GM23338 (cell line): Measurements from ENCODE around the gene RYR2. TPM values are rescaled to one million over a fixed set of nuclear protein-coding genes. Genes with fewer than 3 reads are reported as not detected.

Experiments
- ATAC-seq: fragments of 200-7000 bp; cut with Tn5 transposase; 3 replicates; pipeline ENCODE4 v1.9.1; 2020
- DNase-seq: peaks from one replicate; pipeline ENCODE4 v3.0.0-alpha.2; 2015; ENCODE audit warnings: low spot score
- H2AFZ ChIP-seq: fragments of 200-600 bp; sonication (generic); 2 replicates; pipeline ENCODE4 v1.8.0; 2016; ENCODE audit warnings: antibody characterized with exemption, mild to moderate bottlenecking, moderate library complexity
- H3F3A ChIP-seq: fragments of 200-600 bp; sonication (generic); replicated peaks from 2 replicates; pipeline ENCODE4 v1.8.0; 2017; ENCODE audit warnings: antibody characterized with exemption, mixed run types, low read depth
- H3K27ac ChIP-seq: fragments of 200-600 bp; sonication (generic); 2 replicates; pipeline ENCODE4 v1.6.1; 2016; ENCODE audit warnings: low read depth
- H3K27me3 ChIP-seq: fragments of 200-600 bp; sonication (generic); 2 replicates; pipeline ENCODE4 v1.8.0; 2016; ENCODE audit warnings: mild to moderate bottlenecking, mixed run types, moderate library complexity; ENCODE audit not compliant: insufficient read depth
- H3K36me3 ChIP-seq: fragments of 200-600 bp; sonication (generic); 2 replicates; pipeline ENCODE4 v1.8.0; 2016; ENCODE audit warnings: mild to moderate bottlenecking; ENCODE audit not compliant: insufficient read depth
- H3K4me1 ChIP-seq: fragments of 200-600 bp; sonication (generic); 2 replicates; pipeline ENCODE4 v1.8.0; 2016; ENCODE audit warnings: mild to moderate bottlenecking, moderate library complexity; ENCODE audit not compliant: insufficient read depth
- H3K4me2 ChIP-seq: fragments of 200-600 bp; sonication (generic); 2 replicates; pipeline ENCODE4 v1.7.1; 2017; ENCODE audit warnings: mixed run types
- H3K4me3 ChIP-seq: fragments of 200-600 bp; sonication (generic); 2 replicates; pipeline ENCODE4 v1.6.1; 2016; ENCODE audit warnings: mixed run types
- H3K79me2 ChIP-seq: fragments of 200-600 bp; sonication (generic); replicated peaks from 2 replicates; pipeline ENCODE4 v1.8.0; 2017; ENCODE audit warnings: mild to moderate bottlenecking; ENCODE audit not compliant: insufficient read depth
- H3K9me2 ChIP-seq: fragments of 200-600 bp; sonication (generic); 2 replicates; pipeline ENCODE4 v1.8.0; 2017; ENCODE audit not compliant: insufficient read depth
- H4K20me1 ChIP-seq: fragments of 200-600 bp; sonication (generic); replicated peaks from 2 replicates; pipeline ENCODE4 v1.8.0; 2017; ENCODE audit warnings: mild to moderate bottlenecking; ENCODE audit not compliant: insufficient read depth
- H3K27ac Mint-ChIP-seq: 2 replicates; pipeline ENCODE4 v1.8.0; 2020; ENCODE audit warnings: inconsistent platforms, mild to moderate bottlenecking, moderate library complexity, mixed read lengths
- H3K27me3 Mint-ChIP-seq: 3 replicates; pipeline ENCODE4 v1.8.0; 2022; ENCODE audit warnings: low read depth, mild to moderate bottlenecking, moderate library complexity, mixed read lengths, inconsistent platforms; ENCODE audit not compliant: insufficient read depth, poor library complexity
- H3K36me3 Mint-ChIP-seq: 3 replicates; pipeline ENCODE4 v1.8.0; 2021; ENCODE audit warnings: low read depth, mild to moderate bottlenecking, inconsistent platforms, moderate library complexity, mixed read lengths
- H3K4me1 Mint-ChIP-seq: 3 replicates; pipeline ENCODE4 v1.8.0; 2020; ENCODE audit warnings: mild to moderate bottlenecking, inconsistent platforms, mixed read lengths
- H3K4me3 Mint-ChIP-seq: 3 replicates; pipeline ENCODE4 v1.8.0; 2021; ENCODE audit warnings: moderate library complexity, mild to moderate bottlenecking, inconsistent platforms, mixed read lengths
- H3K9me3 Mint-ChIP-seq: 3 replicates; pipeline ENCODE4 v1.8.0; 2020; ENCODE audit warnings: moderate library complexity, mild to moderate bottlenecking, inconsistent platforms, mixed read lengths
- CTCF ChIP-seq, 2 experiments: fragments of 200-600 bp in 1 of 2; sonication (generic) in 1 of 2; conservative IDR thresholded peaks; 2 replicates each; pipeline versions ENCODE4 v1.5.1 to v1.6.1; 2016 to 2017; ENCODE audit warnings: antibody characterized with exemption in 2 of 2, low read depth in 2 of 2, mild to moderate bottlenecking in 2 of 2, moderate library complexity in 1 of 2
- ETS1 ChIP-seq: IDR thresholded peaks from 2 replicates; pipeline ENCODE4 v1.6.1; 2016; ENCODE audit warnings: antibody characterized with exemption
- EZH2phosphoT487 ChIP-seq: fragments of 200-600 bp; sonication (generic); IDR thresholded peaks from one replicate; pipeline ENCODE4 v1.8.1; 2018; ENCODE audit warnings: antibody characterized with exemption; ENCODE audit not compliant: unreplicated experiment
- JUNB ChIP-seq: IDR thresholded peaks from one replicate; pipeline ENCODE4 v1.6.1; 2016; ENCODE audit warnings: antibody characterized with exemption; ENCODE audit not compliant: unreplicated experiment
- NANOG ChIP-seq: IDR thresholded peaks from 2 replicates; pipeline ENCODE4 v1.6.1; 2016; ENCODE audit warnings: antibody characterized with exemption, borderline replicate concordance
- POLR2AphosphoS5 ChIP-seq: IDR thresholded peaks from 2 replicates; pipeline ENCODE4 v1.6.1; 2016; ENCODE audit warnings: antibody characterized with exemption, low read depth
- REST ChIP-seq: IDR thresholded peaks from one replicate; pipeline ENCODE4 v1.6.1; 2018; ENCODE audit warnings: antibody characterized with exemption; ENCODE audit not compliant: unreplicated experiment
- STAT1 ChIP-seq: IDR thresholded peaks from one replicate; pipeline ENCODE4 v1.6.1; 2016; ENCODE audit warnings: antibody characterized with exemption; ENCODE audit not compliant: unreplicated experiment
- ZNF114 ChIP-seq: fragments of 250-450 bp; sonication (Bioruptor Pico); IDR thresholded peaks from 2 replicates; pipeline ENCODE4 v1.5.0; 2020; ENCODE audit warnings: mild to moderate bottlenecking, moderate library complexity
- polyA plus RNA-seq: library from polyadenylated mRNA; unstranded; fragments of >200 nt; fragmentation: Nextera tagmentation; extraction: Ambion mirVana; gene quantifications from 2 replicates; pipeline ENCODE4 v1.2.1, GENCODE V29; 2016
- total RNA-seq: library from RNA; depleted of rRNA; stranded (reverse); fragments of >200 nt; shearing (Covaris generic); gene quantifications from 2 replicates; pipeline ENCODE4 v1.2.3, GENCODE V29; 2014

Gene RYR2
- total and polyA plus RNA-seq, 2 experiments from 2014 or later = 8.9 to 10.0 TPM

GRCh38 chr1:237038211-237038610, 3.8 kb upstream of the RYR2 start:
- peaks cover 8% of the 10 kb centered on the region for H3K4me1 Mint-ChIP-seq
- H3K4me2 ChIP-seq = no peak overlapping the region
- peaks cover 3% of the 10 kb centered on the region; the same call in 1 of the 3 replicates for H3K36me3 Mint-ChIP-seq
- no peaks in the 10 kb centered on the region; the same call in 2 of the 3 replicates for H3K9me3 Mint-ChIP-seq
- 0 out of 2 replicates have a peak, but pooled peaks cover under 1% of the 10 kb centered on the region for H3K9me2 ChIP-seq
- no peaks in the 10 kb centered on the region; the same call in 1 of the 2 replicates for H3F3A ChIP-seq
- ATAC-seq (no peak), DNase-seq (no peak)
- H3K27me3 Mint-ChIP-seq = peaks cover 18% of the 10 kb centered on the region
- H3K27ac Mint-ChIP-seq = no peak overlapping the region
- peaks cover 31% of the 10 kb centered on the region for H3K27me3 ChIP-seq
- TF ChIP-seq EZH2phosphoT487 (no peak), REST (no peak), ZNF114 (CRISPR knock-in tag) (no peak), ETS1 (no peak), STAT1 (no peak), NANOG (no peak), POLR2AphosphoS5 (no peak)
- no peak overlapping the region for H3K27ac ChIP-seq
- 0 out of 2 replicates have a peak, but pooled peaks cover 4% of the 10 kb centered on the region for H3K79me2 ChIP-seq
- peaks cover 7% of the 10 kb centered on the region; the same call in 1 of the 2 replicates for H3K4me1 ChIP-seq
- no peaks in the 10 kb centered on the region for H3K36me3 ChIP-seq
- H3K4me3 Mint-ChIP-seq = no peak overlapping the region
- H4K20me1 ChIP-seq = no peaks in the 10 kb centered on the region
- H3K4me3 ChIP-seq = no peak overlapping the region
- no peak overlapping the region for H2AFZ ChIP-seq

- peaks cover 30% of the 10 kb centered on the region for H3K4me1 ChIP-seq
- Mint-ChIP-seq H3K4me3 (no peak overlapping the region), H3K36me3 (peaks cover 5% of the 10 kb centered on the region; the same call in 1 of the 3 replicates), H3K27ac (no peak overlapping the region), H3K4me1 (peaks cover 26% of the 10 kb centered on the region), H3K27me3 (peaks cover 29% of the 10 kb centered on the region), H3K9me3 (no peaks in the 10 kb centered on the region; the same call in 1 of the 3 replicates)
- H4K20me1 ChIP-seq = no peaks in the 10 kb centered on the region
- no peaks in the 10 kb centered on the region for H3K36me3 ChIP-seq
- DNase-seq (no peak), ATAC-seq (no peak)
- H3F3A ChIP-seq = peaks cover 5% of the 10 kb centered on the region; the same call in 1 of the 2 replicates
- peaks cover 48% of the 10 kb centered on the region for H3K27me3 ChIP-seq
- no peaks in the 10 kb centered on the region for H3K9me2 ChIP-seq
- H3K4me2 ChIP-seq = peak overlapping the region; percentile 90
- H3K79me2 ChIP-seq = peaks cover 24% of the 10 kb centered on the region
- H2AFZ ChIP-seq = no peak overlapping the region
- 0 out of 2 replicates have a peak overlapping the region, but pooled peaks have one; percentile 62 for H3K4me3 ChIP-seq
- no peak overlapping the region for H3K27ac ChIP-seq
- no peak for TF ChIP-seq EZH2phosphoT487
- TF ChIP-seq ETS1 = no peak
- no peak for TF ChIP-seq CTCF (conservative IDR thresholded peaks at IDR 0.05; ENCODE audit: low read depth in 2 of 2)
- no peak for TF ChIP-seq JUNB
- no peak for TF ChIP-seq REST
These were observed 1.2 kb upstream of the RYR2 start for GRCh38 chr1:237040823-237041222.
